GM21529 (cell line): ENCODE data around the gene TNK2.
A peak's percentile ranks its signal among the peaks of the same experiment; 100 is the strongest.

Experiments used
- ATAC-seq: cut with Tn5 transposase; IDR thresholded peaks from one replicate; pipeline ENCODE4 v1.9.1; 2021; ENCODE audit not compliant: unreplicated experiment

TNK2 gene

GRCh38 chr3:195854628-195855294, 53.6 kb downstream of the TNK2 start:
- no peak for ATAC-seq

GRCh38 chr3:195853996-195854395, 54.4 kb downstream of the TNK2 start:
- no peak for ATAC-seq

DNA sequence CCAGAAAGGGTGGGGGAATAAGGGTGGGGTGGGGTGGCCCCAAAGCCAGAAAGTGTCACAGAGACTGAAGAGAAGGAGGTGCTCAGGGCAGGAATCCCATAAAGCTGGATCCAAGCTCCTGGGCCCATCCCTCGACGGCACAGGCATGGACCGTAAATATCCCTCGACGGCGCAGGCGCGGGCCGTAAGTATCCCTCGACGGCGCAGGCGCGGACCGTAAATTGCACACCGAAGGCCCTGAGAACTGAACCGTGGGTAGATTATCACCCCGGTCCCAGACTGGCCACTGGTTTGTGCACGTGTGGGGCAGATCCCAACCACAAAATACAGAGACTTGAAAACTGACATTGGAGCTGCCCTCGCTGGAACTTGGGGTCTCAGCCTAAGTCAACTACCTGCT, 55.3 kb downstream of the TNK2 start:
- no peak for ATAC-seq

DNA sequence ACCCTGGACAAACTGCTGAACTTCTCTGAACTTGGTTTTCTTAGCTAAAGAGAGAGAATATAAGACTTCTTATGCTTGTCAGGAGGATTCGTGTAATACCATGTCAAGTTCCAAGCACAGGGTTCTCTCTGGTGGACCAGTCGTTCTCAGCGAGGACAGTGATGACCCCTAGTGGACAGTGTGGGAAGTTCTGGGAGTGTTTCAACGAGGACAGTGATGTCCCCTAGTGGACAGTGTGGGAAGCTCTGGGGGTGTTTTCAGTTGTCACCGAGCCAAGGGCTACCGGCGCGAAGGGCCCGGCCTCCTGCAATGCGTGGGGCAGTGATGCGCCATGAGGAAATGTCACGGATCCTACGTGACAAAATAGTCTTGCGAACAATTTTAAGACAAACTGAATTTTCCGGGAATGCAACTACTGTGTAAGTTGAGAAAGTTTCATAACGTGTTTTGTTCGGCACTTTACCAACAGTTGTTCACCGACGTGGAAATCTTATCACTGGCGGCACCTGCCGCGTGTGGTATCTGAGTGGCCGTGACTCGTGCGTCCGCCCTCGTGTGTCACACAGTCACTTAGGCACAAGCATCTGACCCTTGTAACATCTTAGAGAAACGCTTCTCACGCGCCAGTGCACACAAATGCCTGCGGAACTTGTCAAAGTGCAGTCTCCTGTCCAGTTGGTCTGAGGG, 57.4 kb downstream of the TNK2 start:
- ATAC-seq, result peak; percentile 94

- no peak for ATAC-seq
Measured at GRCh38 chr3:195849322-195850074, 58.9 kb downstream of the TNK2 start.

DNA sequence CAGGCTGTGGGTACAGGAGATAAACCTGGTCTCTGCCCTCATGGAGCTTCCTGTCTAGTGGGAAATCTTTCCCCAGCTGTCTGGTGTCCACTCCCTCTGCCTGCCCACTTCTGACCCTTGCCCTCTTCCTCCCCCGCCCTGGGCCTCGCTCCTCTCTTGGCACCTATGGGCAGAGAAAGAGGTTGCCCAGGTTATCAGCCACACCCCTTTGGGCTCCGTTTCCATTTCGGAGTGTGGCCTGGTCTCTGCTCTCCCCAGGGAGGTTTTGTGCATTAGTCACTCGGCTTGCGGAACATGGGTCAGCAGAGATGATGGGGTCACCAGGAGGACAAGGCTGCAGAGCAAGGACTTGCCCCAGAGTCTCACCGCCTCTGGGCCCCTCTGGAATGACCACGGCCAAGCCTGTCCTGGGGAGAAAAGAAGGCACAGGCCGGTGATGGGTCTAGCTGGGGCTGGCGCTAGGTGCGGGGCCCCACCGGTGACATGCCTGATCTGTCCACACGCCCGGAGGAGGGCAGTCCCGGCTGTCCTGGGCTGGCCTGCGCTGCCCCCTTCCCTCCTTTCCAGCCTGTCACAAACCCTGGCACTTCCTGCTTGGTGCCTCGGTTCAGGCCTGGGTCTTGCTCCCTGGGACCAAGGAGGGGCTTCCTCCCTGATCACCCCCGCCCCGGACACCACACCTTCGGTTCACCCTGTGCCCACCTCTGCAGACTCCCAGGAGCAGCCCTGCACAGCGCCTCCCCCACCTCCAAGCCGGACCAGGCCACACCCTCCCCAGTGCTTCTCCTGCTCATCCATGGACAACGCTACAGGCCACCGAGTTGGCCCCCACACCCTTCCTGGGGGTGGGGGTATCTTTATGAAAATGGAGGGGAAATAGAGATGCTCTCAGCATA, 61.0 kb downstream of the TNK2 start:
- ATAC-seq, result no peak

- ATAC-seq, result no peak
Measured at GRCh38 chr3:195845483-195845882, 62.9 kb downstream of the TNK2 start.

DNA sequence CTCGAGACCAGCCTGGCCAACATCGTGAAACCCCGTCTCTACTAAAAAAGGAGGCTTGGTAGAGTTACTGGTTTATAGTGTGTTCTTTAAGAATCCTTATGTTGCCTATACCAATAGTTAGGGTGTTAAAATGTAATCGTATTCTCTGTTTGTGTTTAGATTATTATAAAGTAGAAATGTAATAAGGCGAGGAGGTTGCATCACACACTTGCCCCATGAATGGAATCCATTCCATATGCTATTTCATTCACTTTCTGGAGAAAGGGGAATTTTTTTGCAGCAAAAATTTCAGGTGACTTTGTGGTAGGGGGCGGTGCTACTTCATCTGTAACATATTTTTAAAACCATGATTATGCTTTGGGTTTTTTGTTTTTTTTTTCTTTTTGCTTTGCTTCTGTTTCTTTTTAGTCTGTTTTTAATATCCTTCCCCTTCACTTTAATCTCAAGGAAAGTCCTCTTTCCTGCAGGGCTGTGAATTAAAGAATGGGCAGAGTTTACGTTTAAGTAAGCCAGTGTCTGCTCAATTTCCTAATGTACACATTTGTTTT, 63.6 kb downstream of the TNK2 start:
- no peak for ATAC-seq

- ATAC-seq, result no peak
Measured at GRCh38 chr3:195839260-195840010, 68.9 kb downstream of the TNK2 start.

- peak; percentile 76 for ATAC-seq
Measured at GRCh38 chr3:195838714-195839113, 69.6 kb downstream of the TNK2 start.

DNA sequence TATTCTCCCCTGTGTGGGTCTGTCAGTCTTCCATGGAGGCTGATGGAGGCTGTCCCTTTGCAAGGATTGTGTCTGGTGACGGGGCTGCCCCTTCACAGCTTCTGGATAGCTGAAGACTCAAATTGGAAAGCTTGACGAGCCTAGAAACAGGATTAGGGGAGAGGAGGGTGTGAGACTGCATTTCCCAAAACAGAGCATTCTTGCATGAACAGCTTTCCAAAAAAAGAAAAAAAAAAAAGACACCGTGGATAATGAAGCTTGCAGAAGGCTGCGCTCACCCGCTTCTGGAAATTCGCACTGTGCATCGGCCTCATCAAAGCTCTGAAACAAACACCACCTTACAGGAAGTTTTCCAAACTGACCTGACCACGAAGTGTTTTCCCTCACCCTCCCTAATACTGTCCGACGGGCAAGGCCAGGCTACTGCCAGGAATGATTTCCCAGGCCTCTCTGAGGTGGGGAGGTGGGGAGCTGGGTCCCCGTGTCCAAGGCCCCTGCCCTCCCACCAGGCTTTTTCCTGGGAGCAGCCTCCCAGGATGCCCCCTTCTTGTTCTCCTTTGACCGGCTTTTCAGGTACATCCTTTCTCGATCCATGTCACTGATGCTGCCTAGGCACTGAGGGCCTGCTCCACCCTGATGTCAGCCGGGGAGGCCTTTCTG, 71.7 kb downstream of the TNK2 start:
- ATAC-seq, result no peak

DNA sequence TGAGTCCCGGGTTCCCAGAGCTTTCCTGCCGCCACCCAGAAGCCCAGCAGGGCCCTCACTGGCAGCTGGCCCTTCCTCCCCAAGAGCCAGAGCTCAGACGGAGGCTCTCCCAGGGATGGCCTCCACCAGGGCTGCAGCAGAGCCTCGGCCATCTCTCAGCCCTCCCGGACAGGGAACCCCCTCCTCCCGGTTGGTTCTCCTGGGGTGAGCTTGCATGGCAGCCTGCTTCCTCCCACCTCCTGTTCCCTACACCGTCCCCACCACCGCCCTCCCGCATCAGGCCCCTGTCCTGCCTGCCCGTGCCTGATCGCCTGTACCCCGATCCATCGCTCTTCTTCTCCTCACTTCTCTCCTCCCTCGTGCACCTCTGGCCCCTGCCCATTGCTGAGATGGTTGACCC, 72.6 kb downstream of the TNK2 start:
- ATAC-seq, result no peak

DNA sequence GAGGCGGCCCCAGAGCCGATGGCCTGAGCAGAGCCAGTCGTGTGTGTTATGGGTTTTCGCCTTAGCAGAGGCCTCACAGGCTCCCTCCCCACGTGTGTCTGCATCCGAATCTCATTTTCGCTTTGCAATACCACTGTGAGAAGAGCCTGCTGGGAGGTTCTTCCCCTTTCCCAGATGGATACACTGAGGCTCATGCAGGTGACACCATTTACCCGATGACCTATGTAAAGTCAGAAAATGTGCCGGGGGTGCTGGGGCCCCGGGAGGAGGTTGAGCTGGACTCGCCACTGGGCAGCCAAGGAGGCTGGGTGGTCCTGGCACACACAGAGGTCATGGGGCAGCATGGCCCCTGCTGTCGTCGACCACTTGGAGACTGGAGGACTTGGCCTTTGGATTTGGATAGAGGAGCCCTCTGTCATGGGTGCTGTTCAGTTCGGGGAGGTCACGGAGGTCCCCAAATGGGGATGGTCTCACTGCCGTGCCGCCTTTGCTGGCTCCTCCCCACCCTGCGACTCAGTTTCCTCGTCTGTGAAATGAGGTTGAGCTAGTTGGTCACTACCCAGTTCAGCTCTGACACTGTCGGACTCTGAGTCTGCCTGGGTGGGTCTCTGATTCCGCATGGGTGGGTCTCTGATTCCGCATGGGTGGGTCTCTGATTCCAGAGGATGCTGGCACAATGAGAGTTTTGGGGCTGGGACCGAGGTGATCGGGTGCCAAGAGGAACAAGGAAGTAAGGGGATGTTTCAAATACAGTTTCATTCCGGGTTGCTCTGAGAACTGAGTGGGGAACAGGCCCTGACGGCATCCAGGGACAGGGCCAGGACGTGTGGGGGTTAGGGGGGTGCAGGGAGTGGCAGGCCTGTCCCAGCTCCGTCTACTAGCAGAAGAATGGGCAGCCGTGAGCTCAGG, 73.4 kb downstream of the TNK2 start:
- no peak for ATAC-seq

GRCh38 chr3:195829897-195830254, 78.5 kb downstream of the TNK2 start:
- ATAC-seq, result no peak

DNA sequence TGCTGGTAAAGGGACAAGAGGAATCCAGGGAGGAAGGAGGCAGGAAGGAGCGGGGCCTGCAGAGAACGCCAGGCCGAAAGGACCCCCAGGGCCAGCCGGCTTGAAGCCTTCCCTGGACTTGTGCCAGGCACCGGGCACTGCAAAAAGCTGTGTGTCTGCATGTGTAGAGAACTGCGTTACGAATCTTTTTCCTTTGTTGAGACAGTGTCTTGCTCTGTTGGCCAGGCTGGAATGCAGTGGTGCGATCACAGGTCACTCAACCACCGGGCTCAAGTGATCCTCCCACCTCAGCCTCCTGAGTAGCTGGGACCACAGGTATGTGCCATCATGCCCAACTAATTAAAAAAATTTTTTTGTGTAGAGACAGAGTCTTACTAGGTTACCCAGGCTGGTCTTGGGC, 79.6 kb downstream of the TNK2 start:
- ATAC-seq, result no peak

DNA sequence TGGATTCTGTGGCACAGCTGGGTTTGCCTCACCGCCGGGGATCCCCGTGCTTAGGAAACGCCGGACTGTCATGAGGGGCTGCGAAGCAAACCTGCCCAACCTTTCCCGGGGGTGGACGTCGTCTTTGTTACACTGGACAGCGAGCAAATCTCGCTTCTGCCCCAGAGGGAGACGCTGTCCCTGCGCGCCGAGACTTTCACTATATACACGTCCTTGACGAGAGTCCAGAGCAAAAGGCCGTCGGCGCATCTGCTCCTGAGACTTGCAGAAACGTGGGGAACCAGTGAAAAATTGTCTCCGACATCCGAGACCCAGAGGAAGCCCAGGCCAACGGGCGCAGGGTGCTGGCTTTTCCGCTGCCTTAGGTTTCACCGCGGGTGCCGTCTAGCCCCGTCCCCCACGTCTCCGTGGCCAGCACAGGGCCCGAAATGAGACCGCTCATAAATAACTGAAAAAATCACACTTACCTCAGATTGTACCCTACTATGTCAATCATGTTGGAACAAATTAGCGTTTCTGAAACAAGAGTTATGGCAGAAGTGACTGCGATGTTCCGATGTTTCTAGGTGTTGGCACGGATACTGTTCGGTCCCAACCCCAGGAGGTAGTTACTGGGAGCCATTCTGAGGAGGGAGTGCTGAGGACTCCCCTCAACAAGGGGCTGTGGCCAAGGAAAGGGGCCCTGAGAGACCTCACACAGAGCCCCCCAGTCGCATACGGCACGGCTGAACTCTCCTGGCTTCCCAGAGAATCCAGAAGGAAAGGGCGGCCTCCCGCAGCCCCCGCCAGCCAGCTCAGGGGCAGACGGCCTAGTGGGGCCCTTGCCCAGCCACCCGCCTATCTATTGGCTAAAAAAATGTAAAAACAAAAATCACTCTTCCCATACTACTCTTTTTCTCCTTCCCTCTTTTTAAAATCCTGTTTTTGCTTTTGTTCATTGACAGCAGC, 82.2 kb downstream of the TNK2 start:
- ATAC-seq, result no peak

- no peak for ATAC-seq
Measured at GRCh38 chr3:195825191-195825588, 83.2 kb downstream of the TNK2 start.
